AG09319 (cell line): Measurements from ENCODE around the gene SLC1A3.

ENCODE experiments used
- DNase-seq: peaks from one replicate; pipeline ENCODE4 v3.0.0-alpha.2; 2010; ENCODE audit warnings: low read depth; ENCODE audit errors: extremely low read depth
- CTCF ChIP-seq: IDR thresholded peaks from 2 replicates; pipeline ENCODE4 v1.5.1; 2011; ENCODE audit warnings: low read depth, mild to moderate bottlenecking, inconsistent platforms, low read length, moderate library complexity

SLC1A3 gene

GRCh38 chr5:36611520-36612274, 5.3 kb downstream of the SLC1A3 start:
- TF ChIP-seq CTCF, result no peak
- DNase-seq, result no peak

DNA sequence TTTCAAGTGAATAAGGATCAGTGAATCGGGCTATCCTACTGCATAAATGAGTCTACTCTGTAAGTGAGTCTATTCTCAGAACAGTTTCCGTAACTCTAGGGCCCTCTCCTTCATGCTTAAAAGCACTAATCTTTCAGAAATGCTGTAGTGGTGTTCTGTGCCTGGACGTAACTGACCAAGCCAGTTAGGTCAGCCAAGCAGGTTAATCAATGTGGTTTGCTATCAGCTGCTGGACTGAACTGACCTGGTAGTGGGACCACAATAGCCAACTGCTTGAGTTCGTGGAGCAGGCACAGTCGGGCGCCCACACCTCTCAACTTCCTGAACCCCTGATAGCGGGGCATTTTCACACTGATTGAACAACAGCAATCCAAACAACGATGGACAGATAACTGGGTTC, 6.8 kb downstream of the SLC1A3 start:
- TF ChIP-seq CTCF, result no peak
- DNase-seq, result no peak

DNA sequence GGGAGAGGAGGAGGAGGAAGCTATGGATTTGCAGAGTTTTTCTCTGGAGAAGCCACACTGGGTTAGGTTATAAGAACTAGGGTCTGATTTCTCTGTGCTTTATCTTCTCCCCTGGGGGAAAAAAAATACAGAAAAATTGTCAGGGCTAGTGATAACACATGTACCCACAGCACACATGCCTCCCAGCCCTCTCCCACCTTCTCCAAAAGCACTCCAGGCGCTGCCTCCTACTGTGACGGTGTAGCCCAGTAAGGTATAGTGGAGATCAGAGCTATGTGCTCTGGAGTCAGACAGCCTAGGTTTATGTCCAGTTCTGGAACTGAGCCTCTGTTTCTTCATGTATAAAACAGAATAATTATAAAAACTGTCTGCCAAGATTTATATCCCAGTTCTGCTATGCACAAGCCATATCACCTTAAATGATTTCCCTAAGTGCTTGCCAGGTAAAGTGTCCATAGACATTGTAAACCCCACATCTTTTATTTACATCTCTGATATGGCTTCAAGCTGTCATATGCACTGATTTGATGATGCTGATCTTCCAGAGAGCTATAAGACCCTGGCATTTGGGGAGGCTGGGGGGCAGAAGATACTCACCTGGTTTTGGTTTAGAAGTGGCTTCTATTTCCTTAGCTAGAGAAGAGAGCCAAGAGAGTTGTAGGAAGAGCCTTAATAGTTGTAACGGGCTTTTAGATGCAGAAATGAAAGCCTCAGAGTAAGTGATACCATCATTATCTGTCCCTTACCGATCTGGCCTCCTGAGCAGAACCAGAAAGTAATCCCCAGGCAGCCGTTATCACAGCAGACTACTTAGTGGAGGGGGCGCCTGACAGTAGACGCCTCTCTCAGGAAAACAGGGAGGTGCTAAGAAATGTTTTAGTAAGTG, 7.6 kb downstream of the SLC1A3 start:
- TF ChIP-seq CTCF, result no peak
- no peak for DNase-seq

DNA sequence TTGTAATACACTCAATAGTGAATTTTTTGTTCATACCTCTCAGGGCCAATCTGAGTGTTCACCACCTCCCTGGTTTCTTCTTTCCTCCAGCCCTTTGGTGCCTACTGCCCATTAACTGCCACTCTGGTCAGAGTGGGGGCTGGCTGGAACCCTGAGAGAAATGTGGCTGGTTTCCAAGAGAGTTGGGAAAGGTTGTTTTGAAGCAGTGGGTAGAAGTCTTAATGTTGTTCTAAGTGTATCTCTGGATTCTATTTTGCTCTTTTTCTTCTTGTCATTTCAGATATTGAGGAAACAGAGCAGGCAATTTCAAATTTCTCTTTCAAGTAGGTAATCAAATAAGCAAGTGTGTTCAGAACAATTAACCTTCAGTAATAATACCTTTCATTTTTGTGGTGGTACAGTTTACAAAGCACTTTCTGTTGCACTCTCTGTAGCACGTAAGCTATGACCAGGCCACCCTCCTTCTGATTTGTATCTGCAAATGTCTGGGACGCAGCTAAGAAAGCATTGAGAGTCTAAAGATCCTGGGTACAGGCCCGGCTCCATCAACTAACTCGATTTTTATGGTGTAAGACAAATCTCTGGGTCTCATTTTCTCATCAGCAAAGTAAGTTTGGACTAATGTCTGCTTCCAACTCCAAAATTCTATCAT, 8.4 kb downstream of the SLC1A3 start:
- DNase-seq, result no peak
- no peak for TF ChIP-seq CTCF

GRCh38 chr5:36619012-36619635, 12.7 kb downstream of the SLC1A3 start:
- no peak for DNase-seq
- no peak for TF ChIP-seq CTCF

- DNase-seq, result no peak
- TF ChIP-seq CTCF, result no peak
These were observed 15.6 kb downstream of the SLC1A3 start for GRCh38 chr5:36621985-36622384.
